GM18951 (cell line): ENCODE results near the gene KCNJ14.
A peak's percentile ranks its signal among the peaks of the same experiment; 100 is the strongest.

Source experiments
- POLR2A ChIP-seq: IDR thresholded peaks from 4 replicates; pipeline ENCODE4 v1.6.1; 2011; ENCODE audit warnings: mild to moderate bottlenecking; ENCODE audit not compliant: insufficient read length, insufficient read depth; ENCODE audit errors: extremely low read depth
- in situ Hi-C: fragments of 300-500 bp; cut with MboI; formaldehyde crosslinking; loops from one replicate; pipeline ENCODE4 v1.12.0; 2022; ENCODE audit warnings: low sequenced_read_pairs, mixed read lengths, inconsistent platforms; ENCODE audit not compliant: unreplicated experiment

Gene KCNJ14

GRCh38 chr19:48451624-48452023, 3.8 kb upstream of the KCNJ14 start:
- in situ Hi-C loops: no loop called here
- no peak for TF ChIP-seq POLR2A

- in situ Hi-C loops: no loop called here
- TF ChIP-seq POLR2A: no peak
Observed at GRCh38 chr19:48452289-48453190, 2.8 kb upstream of the KCNJ14 start.

- in situ Hi-C loops: no loop called here
- TF ChIP-seq POLR2A: no peak
Observed at GRCh38 chr19:48454150-48454730, 1.1 kb upstream of the KCNJ14 start.

GRCh38 chr19:48455908-48456562, 661 bp downstream of the KCNJ14 start:
- in situ Hi-C loops: no loop called here
- no peak for TF ChIP-seq POLR2A

GRCh38 chr19:48456864-48457263, 1.5 kb downstream of the KCNJ14 start:
- in situ Hi-C loops: no loop called here
- no peak for TF ChIP-seq POLR2A

GRCh38 chr19:48458016-48458415, 2.6 kb downstream of the KCNJ14 start:
- in situ Hi-C loops: no loop called here
- TF ChIP-seq POLR2A: no peak

DNA sequence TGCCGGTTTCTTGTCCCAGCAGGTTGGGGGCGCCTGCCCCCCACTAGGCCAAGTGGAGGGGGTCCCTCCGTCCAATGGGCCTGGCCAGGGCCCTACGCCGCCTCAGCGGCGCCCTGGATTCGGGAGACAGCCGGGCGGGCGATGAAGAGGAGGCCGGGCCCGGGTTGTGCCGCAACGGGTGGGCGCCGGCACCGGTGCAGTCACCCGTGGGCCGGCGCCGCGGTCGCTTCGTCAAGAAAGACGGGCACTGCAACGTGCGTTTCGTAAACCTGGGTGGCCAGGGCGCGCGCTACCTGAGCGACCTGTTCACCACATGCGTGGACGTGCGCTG, 6.2 kb downstream of the KCNJ14 start:
- in situ Hi-C loops: no loop called here
- no peak for TF ChIP-seq POLR2A

- in situ Hi-C loops: no loop called here
- TF ChIP-seq POLR2A: no peak
Observed at GRCh38 chr19:48461982-48462655, 6.7 kb downstream of the KCNJ14 start.

DNA sequence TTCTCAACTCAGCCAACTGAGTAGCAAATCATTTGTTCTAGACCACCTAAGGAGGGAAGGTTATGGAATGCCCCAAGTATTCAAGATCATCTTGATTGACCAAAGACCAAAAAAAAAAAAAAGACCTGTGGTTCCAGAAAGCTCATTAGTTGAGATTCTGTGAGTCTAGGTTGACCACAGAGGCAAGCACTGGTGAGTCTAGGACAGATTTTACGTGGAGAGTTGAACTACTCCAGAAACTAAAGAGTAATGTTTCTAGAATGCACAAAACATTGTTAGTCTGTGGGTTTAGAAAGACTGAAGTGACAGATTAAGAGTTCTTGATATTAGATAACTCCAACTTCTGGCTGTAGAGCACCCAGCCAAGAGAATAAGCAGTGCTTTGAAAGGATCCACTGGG, 9.8 kb downstream of the KCNJ14 start:
- in situ Hi-C loops: no loop called here
- TF ChIP-seq POLR2A: no peak

DNA sequence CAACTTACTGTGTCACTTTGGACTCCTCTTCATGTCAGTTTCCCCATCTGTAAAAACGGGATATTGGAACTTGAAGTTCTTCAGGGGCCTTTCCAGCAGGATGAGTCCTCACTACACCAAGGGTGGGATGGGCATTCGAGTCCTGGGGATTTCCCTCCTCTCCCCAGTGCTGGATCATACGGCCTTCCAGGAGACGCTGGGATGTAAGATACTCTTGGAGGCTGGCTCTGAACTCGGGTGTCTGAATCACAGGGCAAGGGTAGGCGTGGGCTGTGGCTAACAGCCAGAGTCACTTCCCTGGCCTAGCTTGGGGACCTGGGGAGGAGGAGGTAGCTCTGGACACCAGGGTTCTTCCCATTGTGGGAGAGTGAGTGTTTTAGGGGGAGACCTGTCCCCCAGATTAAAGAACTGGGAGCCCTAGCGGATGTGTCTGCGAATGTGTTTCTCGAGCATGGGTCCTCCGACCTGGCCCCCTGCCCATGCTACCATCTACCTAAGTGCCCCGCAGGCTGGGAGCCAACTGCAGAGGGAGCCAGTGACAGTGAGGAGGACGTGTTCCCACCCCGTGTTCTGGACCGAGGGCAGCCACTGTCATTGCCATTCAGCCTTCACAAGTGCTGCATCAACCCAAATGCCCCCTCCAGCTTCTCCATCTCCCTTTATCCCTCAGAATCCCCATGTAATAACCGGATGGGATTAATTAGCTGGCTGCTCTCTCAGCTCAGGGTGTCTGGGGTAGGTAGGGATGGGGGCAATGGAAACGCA, 11.4 kb downstream of the KCNJ14 start:
- in situ Hi-C loops: no loop called here
- no peak for TF ChIP-seq POLR2A

GRCh38 chr19:48468772-48469288, 13.5 kb downstream of the KCNJ14 start:
- no peak for TF ChIP-seq POLR2A
- in situ Hi-C loops: no loop called here

DNA sequence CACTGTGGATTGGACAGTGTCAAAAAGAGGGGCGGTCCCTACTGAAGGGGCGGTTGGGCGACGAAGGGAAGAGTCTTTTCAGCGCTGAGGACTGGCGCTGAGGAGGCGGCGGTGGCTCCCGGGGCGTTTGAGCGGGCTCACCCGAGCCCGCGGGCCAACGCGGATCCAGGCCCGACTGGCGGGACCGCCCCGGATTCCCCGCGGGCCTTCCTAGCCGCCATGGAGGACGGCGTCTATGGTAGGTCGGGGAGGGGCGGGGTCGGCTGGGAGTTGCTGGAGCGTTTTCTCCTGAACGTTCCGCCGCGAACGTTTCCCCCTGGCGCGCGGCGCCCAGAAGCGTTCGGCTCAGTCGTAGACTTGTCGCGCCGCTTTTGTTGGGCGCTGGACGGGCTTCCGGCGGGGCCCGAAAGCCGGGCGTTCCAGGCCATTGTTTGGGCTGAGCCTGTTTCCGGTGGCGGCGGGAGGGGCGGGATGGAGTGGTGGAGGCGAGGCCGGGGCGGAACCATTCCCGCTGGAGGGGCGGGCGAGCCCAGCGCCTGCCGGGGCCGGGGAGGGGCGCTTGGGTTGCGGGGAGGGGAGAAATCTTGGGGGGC, 14.0 kb downstream of the KCNJ14 start, which contains the start of gene CYTH2:
Gene CYTH2, plus strand, starts transcription at position 81 of the 593 bp plus-strand sequence. Its CDS starts 139 bp downstream, at position 220.
- peak; percentile 85 for TF ChIP-seq POLR2A
- in situ Hi-C loops: no loop called here

DNA sequence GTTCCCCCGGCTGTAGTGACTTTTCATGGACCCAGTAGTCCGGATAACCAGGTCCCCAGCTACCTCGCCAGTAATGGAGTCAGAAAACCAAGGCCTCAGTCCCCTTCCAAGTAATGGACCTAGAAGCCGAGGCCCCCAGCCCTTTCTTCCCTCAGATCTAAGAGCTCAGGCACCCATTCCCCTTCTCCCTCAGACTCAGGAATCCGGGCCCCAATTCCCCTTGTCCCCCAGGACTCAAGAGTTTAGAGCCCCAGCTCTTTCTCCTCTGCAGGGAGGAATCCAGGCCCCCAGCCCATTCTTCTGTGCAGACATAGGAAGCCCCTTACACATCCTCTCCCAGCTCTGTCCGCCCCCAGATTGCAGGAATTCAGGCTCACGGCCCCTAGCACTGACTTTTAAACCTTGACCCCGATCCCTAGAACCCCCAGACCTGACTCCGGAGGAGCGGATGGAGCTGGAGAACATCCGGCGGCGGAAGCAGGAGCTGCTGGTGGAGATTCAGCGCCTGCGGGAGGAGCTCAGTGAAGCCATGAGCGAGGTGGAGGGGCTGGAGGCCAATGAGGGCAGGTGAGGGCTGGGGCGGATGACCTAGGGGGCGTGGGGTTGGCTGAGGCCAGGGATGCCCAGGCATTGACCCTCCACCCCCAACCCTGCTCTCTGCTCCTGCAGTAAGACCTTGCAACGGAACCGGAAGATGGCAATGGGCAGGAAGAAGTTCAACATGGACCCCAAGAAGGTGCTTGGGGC, 14.7 kb downstream of the KCNJ14 start:
- in situ Hi-C loops: no loop called here
- TF ChIP-seq POLR2A: no peak
